Body of pancreas (tissue), 4 donors: ENCODE results near the gene PXDN.

Experiments used
- POLR2A ChIP-seq, 3 donors: fragments of 450-650 bp; IDR thresholded peaks; one replicate each; pipeline ENCODE4 v1.6.1; 2016; ENCODE audit warnings: antibody characterized with exemption in 3 of 3, mild to moderate bottlenecking in 2 of 3
- TF ChIP-seq, protein P1 (sequence below), 7 experiments: fragments of 450-650 bp in 4 of 7; fragments of 200-600 bp in 3 of 7; sonication (generic) in 3 of 7; IDR thresholded peaks; one replicate each; pipeline ENCODE4 v1.5.1; 2016 to 2019; ENCODE audit warnings: antibody characterized with exemption in 7 of 7

DNA sequence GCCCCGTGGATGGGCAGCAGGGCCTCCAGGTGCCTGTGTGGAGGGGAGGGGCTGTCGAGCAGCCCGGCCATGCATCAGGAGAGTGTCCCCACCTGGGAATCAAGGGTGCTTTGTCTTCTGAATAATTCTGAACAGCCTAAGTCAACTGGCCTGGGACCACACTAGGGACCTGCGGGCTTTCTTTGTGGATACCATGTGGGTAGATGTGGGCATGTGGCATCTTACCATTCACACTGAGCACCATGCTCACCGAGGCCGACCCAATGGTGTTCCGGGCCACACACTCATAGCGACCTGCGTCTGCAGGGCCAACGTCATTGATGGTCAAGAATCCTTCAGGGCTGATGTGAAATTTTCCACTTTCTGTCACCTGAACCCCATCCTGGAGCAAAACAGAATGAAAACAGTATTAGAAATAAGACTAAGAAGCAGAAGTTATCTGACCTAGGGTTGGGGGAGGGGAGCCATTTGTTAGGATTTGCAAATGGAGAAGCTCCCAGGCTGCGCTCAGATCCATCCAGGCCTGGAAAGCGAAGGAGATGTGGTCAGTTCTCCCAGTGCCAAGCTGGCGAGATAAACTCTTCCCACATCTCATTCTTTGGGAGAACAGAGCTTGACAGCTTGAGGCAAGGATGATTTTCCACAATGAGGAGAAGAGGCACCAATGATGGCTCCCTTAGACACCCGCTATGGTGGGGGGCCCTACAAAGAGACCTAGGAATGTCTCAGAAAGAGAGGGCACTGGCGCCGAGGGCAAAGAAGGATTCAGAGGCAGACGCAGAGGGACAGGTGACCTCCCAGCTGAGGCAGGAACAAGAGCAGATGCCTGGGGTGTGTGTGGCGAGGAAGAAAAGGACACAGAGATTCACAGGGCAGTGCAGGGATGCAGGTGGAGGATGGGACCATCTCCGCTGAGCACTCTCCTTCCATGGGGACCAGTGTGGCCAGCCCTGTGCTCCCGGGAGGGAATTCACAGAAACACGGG lies 83.4 kb downstream of the PXDN start:
- TF ChIP-seq, protein P1, sequence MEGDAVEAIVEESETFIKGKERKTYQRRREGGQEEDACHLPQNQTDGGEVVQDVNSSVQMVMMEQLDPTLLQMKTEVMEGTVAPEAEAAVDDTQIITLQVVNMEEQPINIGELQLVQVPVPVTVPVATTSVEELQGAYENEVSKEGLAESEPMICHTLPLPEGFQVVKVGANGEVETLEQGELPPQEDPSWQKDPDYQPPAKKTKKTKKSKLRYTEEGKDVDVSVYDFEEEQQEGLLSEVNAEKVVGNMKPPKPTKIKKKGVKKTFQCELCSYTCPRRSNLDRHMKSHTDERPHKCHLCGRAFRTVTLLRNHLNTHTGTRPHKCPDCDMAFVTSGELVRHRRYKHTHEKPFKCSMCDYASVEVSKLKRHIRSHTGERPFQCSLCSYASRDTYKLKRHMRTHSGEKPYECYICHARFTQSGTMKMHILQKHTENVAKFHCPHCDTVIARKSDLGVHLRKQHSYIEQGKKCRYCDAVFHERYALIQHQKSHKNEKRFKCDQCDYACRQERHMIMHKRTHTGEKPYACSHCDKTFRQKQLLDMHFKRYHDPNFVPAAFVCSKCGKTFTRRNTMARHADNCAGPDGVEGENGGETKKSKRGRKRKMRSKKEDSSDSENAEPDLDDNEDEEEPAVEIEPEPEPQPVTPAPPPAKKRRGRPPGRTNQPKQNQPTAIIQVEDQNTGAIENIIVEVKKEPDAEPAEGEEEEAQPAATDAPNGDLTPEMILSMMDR (IDR thresholded peaks at IDR 0.05): no peak
- TF ChIP-seq POLR2A (IDR thresholded peaks at IDR 0.05): no peak
